ENCODE results near the gene AOC2. TPM values are rescaled to one million over a fixed set of nuclear protein-coding genes. Genes with fewer than 3 reads are reported as not detected.

Gene AOC2
- total RNA-seq, 1 donor from 2014 or later, result 5.0 TPM

- Histone ChIP-seq H2AFZ (ENCODE audit: low read depth, low read length) (no peak overlapping the region), H3K4me1 (ENCODE audit: insufficient read depth, low read length) (peaks cover 4% of the 10 kb centered on the region), H3K27me3 (ENCODE audit: insufficient read depth, low read length) (no peaks in the 10 kb centered on the region), H3K4me2 (ENCODE audit: low read length) (no peak overlapping the region), H3K9me3 (ENCODE audit: insufficient read depth, low read depth, low read length) (peaks cover 5% of the 10 kb centered on the region), H3K27ac (ENCODE audit: low read depth, low read length) (no peak overlapping the region), H3K4me3 (ENCODE audit: insufficient read depth, low read depth, low read length) (no peak overlapping the region), H3K36me3 (ENCODE audit: insufficient read depth, low read length) (no peaks in the 10 kb centered on the region), H3K79me2 (ENCODE audit: insufficient read depth, low read length) (no peaks in the 10 kb centered on the region), H3K9ac (ENCODE audit: low read length) (no peak overlapping the region), H4K20me1 (ENCODE audit: insufficient read depth, low read length) (no peaks in the 10 kb centered on the region)
- FAIRE-seq (no peak), DNase-seq (ENCODE audit: low read depth) (no peak)
- peaks cover 15% of the 10 kb centered on the region for H3K9me3 Mint-ChIP-seq (ENCODE audit: unreplicated experiment)
- peaks cover 9% of the 10 kb centered on the region for H3K4me1 Mint-ChIP-seq (ENCODE audit: low read depth, unreplicated experiment)
- peaks cover 13% of the 10 kb centered on the region for H3K27me3 Mint-ChIP-seq (ENCODE audit: low read depth, unreplicated experiment)
- H3K27ac Mint-ChIP-seq (ENCODE audit: unreplicated experiment), result no peak overlapping the region
- no peak for TF ChIP-seq CTCF (IDR thresholded peaks at IDR 0.05; ENCODE audit: insufficient read depth, low read depth, low read length)
- peaks cover 1% of the 10 kb centered on the region for H3K36me3 Mint-ChIP-seq (ENCODE audit: low read depth, unreplicated experiment)
- H3K4me3 Mint-ChIP-seq (ENCODE audit: unreplicated experiment), result no peak overlapping the region
These were observed 24.0 kb downstream of the AOC2 start for GRCh38 chr17:42868338-42868737.

- no peaks in the 10 kb centered on the region for H4K20me1 ChIP-seq (ENCODE audit: insufficient read depth, low read length)
- no peak overlapping the region for H3K27ac ChIP-seq (ENCODE audit: low read depth, low read length)
- H3K27me3 Mint-ChIP-seq (ENCODE audit: low read depth, unreplicated experiment), result peaks cover 11% of the 10 kb centered on the region
- H3K4me1 Mint-ChIP-seq (ENCODE audit: low read depth, unreplicated experiment), result peaks cover 3% of the 10 kb centered on the region
- no peak overlapping the region for H3K4me3 ChIP-seq (ENCODE audit: insufficient read depth, low read depth, low read length)
- no peak overlapping the region for H3K4me3 Mint-ChIP-seq (ENCODE audit: unreplicated experiment)
- H3K79me2 ChIP-seq (ENCODE audit: insufficient read depth, low read length), result no peaks in the 10 kb centered on the region
- H3K27ac Mint-ChIP-seq (ENCODE audit: unreplicated experiment), result no peak overlapping the region
- H3K36me3 Mint-ChIP-seq (ENCODE audit: low read depth, unreplicated experiment), result peaks cover 1% of the 10 kb centered on the region
- TF ChIP-seq EZH2 (IDR thresholded peaks at IDR 0.05; ENCODE audit: insufficient read depth, low read length), result no peak
- no peak for TF ChIP-seq CTCF (IDR thresholded peaks at IDR 0.05; ENCODE audit: insufficient read depth, low read depth, low read length)
- no peak overlapping the region for H2AFZ ChIP-seq (ENCODE audit: low read depth, low read length)
- peaks cover 5% of the 10 kb centered on the region for H3K9me3 ChIP-seq (ENCODE audit: insufficient read depth, low read depth, low read length)
- peaks cover 15% of the 10 kb centered on the region for H3K9me3 Mint-ChIP-seq (ENCODE audit: unreplicated experiment)
- no peaks in the 10 kb centered on the region for H3K4me1 ChIP-seq (ENCODE audit: insufficient read depth, low read length)
- H3K9ac ChIP-seq (ENCODE audit: low read length), result no peak overlapping the region
- no peaks in the 10 kb centered on the region for H3K36me3 ChIP-seq (ENCODE audit: insufficient read depth, low read length)
- H3K4me2 ChIP-seq (ENCODE audit: low read length), result no peak overlapping the region
- no peak for FAIRE-seq
- DNase-seq (ENCODE audit: low read depth), result no peak
- H3K27me3 ChIP-seq (ENCODE audit: insufficient read depth, low read length), result peaks cover under 1% of the 10 kb centered on the region
These were observed 27.3 kb downstream of the AOC2 start for GRCh38 chr17:42871647-42872046.

GRCh38 chr17:42872251-42872965, 28.0 kb downstream of the AOC2 start:
- Mint-ChIP-seq H3K9me3 (ENCODE audit: unreplicated experiment) (peaks cover 12% of the 10 kb centered on the region), H3K4me1 (ENCODE audit: low read depth, unreplicated experiment) (peaks cover 3% of the 10 kb centered on the region), H3K4me3 (ENCODE audit: unreplicated experiment) (no peak overlapping the region), H3K36me3 (ENCODE audit: low read depth, unreplicated experiment) (no peaks in the 10 kb centered on the region), H3K27me3 (ENCODE audit: low read depth, unreplicated experiment) (peaks cover 8% of the 10 kb centered on the region), H3K27ac (ENCODE audit: unreplicated experiment) (no peak overlapping the region)
- no peaks in the 10 kb centered on the region for H4K20me1 ChIP-seq (ENCODE audit: insufficient read depth, low read length)
- TF ChIP-seq CTCF (IDR thresholded peaks at IDR 0.05; ENCODE audit: insufficient read depth, low read depth, low read length) (no peak), EZH2 (IDR thresholded peaks at IDR 0.05; ENCODE audit: insufficient read depth, low read length) (no peak)
- peaks cover 5% of the 10 kb centered on the region for H3K9me3 ChIP-seq (ENCODE audit: insufficient read depth, low read depth, low read length)
- H2AFZ ChIP-seq (ENCODE audit: low read depth, low read length), result no peak overlapping the region
- no peaks in the 10 kb centered on the region for H3K4me1 ChIP-seq (ENCODE audit: insufficient read depth, low read length)
- H3K79me2 ChIP-seq (ENCODE audit: insufficient read depth, low read length), result no peaks in the 10 kb centered on the region
- DNase-seq (ENCODE audit: low read depth) (peak; percentile 74), FAIRE-seq (no peak)
- no peaks in the 10 kb centered on the region for H3K36me3 ChIP-seq (ENCODE audit: insufficient read depth, low read length)
- H3K9ac ChIP-seq (ENCODE audit: low read length), result no peak overlapping the region
- no peak overlapping the region for H3K4me2 ChIP-seq (ENCODE audit: low read length)
- no peak overlapping the region for H3K27ac ChIP-seq (ENCODE audit: low read depth, low read length)
- H3K27me3 ChIP-seq (ENCODE audit: insufficient read depth, low read length), result peaks cover 4% of the 10 kb centered on the region
- no peak overlapping the region for H3K4me3 ChIP-seq (ENCODE audit: insufficient read depth, low read depth, low read length)
